Fibroblast of lung (primary cell): ENCODE measurements around the gene LINGO3. TPM values are rescaled to one million over a fixed set of nuclear protein-coding genes. Genes with fewer than 3 reads are reported as not detected.

ENCODE experiments used
- DNase-seq, 2 donors: peaks; one replicate each; pipeline versions ENCODE4 v3.0.0 to v3.0.0-alpha.2; 2010; ENCODE audit warnings: low read depth in 2 of 2
- H2AFZ ChIP-seq: 2 replicates; pipeline ENCODE4 v1.5.1; 2012; ENCODE audit warnings: low read length, control low read depth, inconsistent platforms
- H3K27ac ChIP-seq: 2 replicates; pipeline ENCODE4 v1.5.1; 2011; ENCODE audit warnings: low read length, control low read depth; ENCODE audit not compliant: insufficient read depth
- H3K27me3 ChIP-seq: 2 replicates; pipeline ENCODE4 v1.5.1; 2011; ENCODE audit warnings: mild to moderate bottlenecking, low read length; ENCODE audit not compliant: control insufficient read depth, insufficient read depth
- H3K36me3 ChIP-seq: 2 replicates; pipeline ENCODE4 v1.5.1; 2011; ENCODE audit warnings: low read length; ENCODE audit not compliant: control insufficient read depth, insufficient read depth
- H3K4me1 ChIP-seq: 2 replicates; pipeline ENCODE4 v1.5.1; 2011; ENCODE audit warnings: low read length; ENCODE audit not compliant: control insufficient read depth, insufficient read depth; ENCODE audit errors: extremely low read depth
- H3K4me2 ChIP-seq: 2 replicates; pipeline ENCODE4 v1.5.1; 2011; ENCODE audit warnings: low read length, control low read depth; ENCODE audit not compliant: insufficient read depth; ENCODE audit errors: extremely low read depth
- H3K4me3 ChIP-seq, 4 experiments: fragments of 200-600 bp in 1 of 4; sonication (generic) in 1 of 4; replicated peaks in 1 of 4; 2 replicates each; pipeline ENCODE4 v1.5.1; 2011 to 2016; ENCODE audit warnings: low read length in 4 of 4, low read depth in 3 of 4, mild to moderate bottlenecking in 3 of 4, control low read depth in 2 of 4, inconsistent platforms in 1 of 4, mixed read lengths in 1 of 4; ENCODE audit not compliant: insufficient read depth in 1 of 4; ENCODE audit errors: control extremely low read depth in 1 of 4
- H3K79me2 ChIP-seq: 2 replicates; pipeline ENCODE4 v1.5.1; 2012; ENCODE audit warnings: mild to moderate bottlenecking, low read length, inconsistent platforms; ENCODE audit not compliant: control insufficient read depth, insufficient read depth
- H3K9ac ChIP-seq: 2 replicates; pipeline ENCODE4 v1.5.1; 2011; ENCODE audit warnings: mild to moderate bottlenecking, low read length, control low read depth; ENCODE audit not compliant: insufficient read depth
- H3K9me3 ChIP-seq: 2 replicates; pipeline ENCODE4 v1.5.1; 2012; ENCODE audit warnings: low read depth, low read length; ENCODE audit not compliant: control insufficient read depth, insufficient read depth
- H4K20me1 ChIP-seq: 2 replicates; pipeline ENCODE4 v1.5.1; 2011; ENCODE audit warnings: low read length; ENCODE audit not compliant: control insufficient read depth, insufficient read depth; ENCODE audit errors: extremely low read depth
- CTCF ChIP-seq, 2 donors: IDR thresholded peaks in 1 of 2; conservative IDR thresholded peaks in 1 of 2; 1 replicate in 1 of 2; 2 replicates in 1 of 2; pipeline ENCODE4 v1.5.1; 2011 to 2012; ENCODE audit warnings: low read length in 2 of 2, control low read depth in 1 of 2, inconsistent platforms in 1 of 2, low read depth in 1 of 2, mild to moderate bottlenecking in 1 of 2
- EZH2 ChIP-seq: IDR thresholded peaks from 2 replicates; pipeline ENCODE4 v1.5.1; 2012; ENCODE audit warnings: low read length, control low read depth, mild to moderate bottlenecking; ENCODE audit errors: missing control alignments
- polyA plus RNA-seq, 2 donors: library from polyadenylated mRNA; depleted of rRNA in 1 of 2; stranded (reverse) in 1 of 2; unstranded in 1 of 2; fragments of >200 nt; gene quantifications; 2 replicates each; pipeline ENCODE4 v1.2.1, GENCODE V29; 2011 to 2012; ENCODE audit warnings: missing spikeins in 1 of 2
- total RNA-seq: library from RNA; depleted of rRNA; stranded (reverse); fragments of >200 nt; gene quantifications from 2 replicates; pipeline ENCODE4 v1.2.1, GENCODE V29; 2014

The LINGO3 gene
- total and polyA plus RNA-seq, 2 donors (not counting 1 experiment from before 2014, with no cell fraction given), result not detected

- DNase-seq, result no peak
- no peaks in the 10 kb centered on the region for H4K20me1 ChIP-seq
- no peak overlapping the region for H2AFZ ChIP-seq
- H3K4me3 ChIP-seq, result no peak overlapping the region
- H3K36me3 ChIP-seq, result peaks cover 16% of the 10 kb centered on the region
- H3K27me3 ChIP-seq, result no peaks in the 10 kb centered on the region
- H3K9me3 ChIP-seq, result no peaks in the 10 kb centered on the region
- H3K4me1 ChIP-seq, result peaks cover 3% of the 10 kb centered on the region
- no peak overlapping the region for H3K4me2 ChIP-seq
- peaks cover 27% of the 10 kb centered on the region for H3K79me2 ChIP-seq
- no peak overlapping the region for H3K9ac ChIP-seq
- no peak overlapping the region for H3K27ac ChIP-seq
- TF ChIP-seq CTCF (conservative IDR thresholded peaks at IDR 0.05 in 1 of 2, IDR thresholded peaks at IDR 0.05 in 1 of 2; ENCODE audit: low read depth in 1 of 2, low read length in 2 of 2) (no peak), EZH2 (no peak)
Observed at GRCh38 chr19:2324220-2324948, 16.4 kb upstream of the LINGO3 start.

DNA sequence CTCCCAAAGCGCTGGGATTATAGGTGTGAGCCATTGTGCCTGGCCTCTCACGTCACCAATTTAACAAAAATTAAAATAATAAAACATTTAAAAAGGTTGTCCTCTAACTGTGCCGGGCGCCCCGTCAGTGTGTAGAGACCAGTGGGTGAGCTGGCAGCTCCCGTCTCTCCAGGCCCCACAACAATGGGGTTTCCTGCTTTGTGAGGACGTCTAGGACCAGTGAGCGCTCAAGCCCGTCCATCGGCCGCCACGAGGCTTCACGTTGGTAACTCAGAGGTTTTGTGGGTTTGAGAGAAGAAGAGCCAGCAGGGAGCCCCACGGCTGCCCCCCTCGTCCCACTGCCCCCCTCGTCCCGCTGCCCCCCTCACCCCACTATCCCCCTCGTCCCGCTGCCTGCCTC, 15.8 kb upstream of the LINGO3 start:
- no peak overlapping the region for H3K4me2 ChIP-seq
- peaks cover 16% of the 10 kb centered on the region for H3K36me3 ChIP-seq
- no peak for DNase-seq
- H2AFZ ChIP-seq, result no peak overlapping the region
- H3K27ac ChIP-seq, result no peak overlapping the region
- H3K9ac ChIP-seq, result no peak overlapping the region
- peaks cover 21% of the 10 kb centered on the region for H3K79me2 ChIP-seq
- no peaks in the 10 kb centered on the region for H4K20me1 ChIP-seq
- H3K27me3 ChIP-seq, result no peaks in the 10 kb centered on the region
- H3K4me1 ChIP-seq, result no peaks in the 10 kb centered on the region
- H3K4me3 ChIP-seq, result no peak overlapping the region
- TF ChIP-seq EZH2 (no peak), CTCF (conservative IDR thresholded peaks at IDR 0.05 in 1 of 2, IDR thresholded peaks at IDR 0.05 in 1 of 2; ENCODE audit: low read depth in 1 of 2, low read length in 2 of 2) (no peak)
- H3K9me3 ChIP-seq, result no peaks in the 10 kb centered on the region

GRCh38 chr19:2321565-2322283, 13.8 kb upstream of the LINGO3 start:
- no peak overlapping the region for H3K9ac ChIP-seq
- H3K79me2 ChIP-seq, result peaks cover 10% of the 10 kb centered on the region
- no peaks in the 10 kb centered on the region for H3K4me1 ChIP-seq
- no peak for DNase-seq
- TF ChIP-seq CTCF (conservative IDR thresholded peaks at IDR 0.05 in 1 of 2, IDR thresholded peaks at IDR 0.05 in 1 of 2; ENCODE audit: low read depth in 1 of 2, low read length in 2 of 2), result no peak
- no peak for TF ChIP-seq EZH2
- no peak overlapping the region for H3K27ac ChIP-seq
- H3K36me3 ChIP-seq, result peaks cover 16% of the 10 kb centered on the region
- no peak overlapping the region for H2AFZ ChIP-seq
- H3K27me3 ChIP-seq, result no peaks in the 10 kb centered on the region
- no peak overlapping the region for H3K4me3 ChIP-seq
- H4K20me1 ChIP-seq, result no peaks in the 10 kb centered on the region
- H3K4me2 ChIP-seq, result no peak overlapping the region
- H3K9me3 ChIP-seq, result no peaks in the 10 kb centered on the region
